GM19043 (cell line): ENCODE data around the gene CACNA2D2.

ENCODE experiments used
- ATAC-seq: cut with Tn5 transposase; IDR thresholded peaks from one replicate; pipeline ENCODE4 v1.9.1; 2021; ENCODE audit warnings: low read depth; ENCODE audit not compliant: unreplicated experiment

The CACNA2D2 gene

GRCh38 chr3:50408443-50408944 lies 94.9 kb downstream of the CACNA2D2 start:
- ATAC-seq = no peak

- no peak for ATAC-seq
Observed at GRCh38 chr3:50406487-50406886, 96.9 kb downstream of the CACNA2D2 start.

GRCh38 chr3:50405249-50405648 lies 98.2 kb downstream of the CACNA2D2 start:
- ATAC-seq = no peak

- ATAC-seq = no peak
Observed at GRCh38 chr3:50401978-50402595, 101.3 kb downstream of the CACNA2D2 start.

- no peak for ATAC-seq
Observed at GRCh38 chr3:50396502-50396901, 106.9 kb downstream of the CACNA2D2 start.

GRCh38 chr3:50395070-50395860 lies 108.2 kb downstream of the CACNA2D2 start:
- ATAC-seq = no peak

- ATAC-seq = no peak
Observed at GRCh38 chr3:50393061-50393460, 110.4 kb downstream of the CACNA2D2 start.

- ATAC-seq = no peak
Observed at GRCh38 chr3:50392101-50392715, 111.2 kb downstream of the CACNA2D2 start.

GRCh38 chr3:50390508-50391224 lies 112.8 kb downstream of the CACNA2D2 start:
- no peak for ATAC-seq

- ATAC-seq = no peak
Observed at GRCh38 chr3:50389414-50389767, 114.0 kb downstream of the CACNA2D2 start.

GRCh38 chr3:50388720-50389413 lies 114.6 kb downstream of the CACNA2D2 start:
- no peak for ATAC-seq

GRCh38 chr3:50388016-50388719 lies 115.3 kb downstream of the CACNA2D2 start:
- no peak for ATAC-seq

- no peak for ATAC-seq
Observed at GRCh38 chr3:50385754-50386153, 117.7 kb downstream of the CACNA2D2 start.

GRCh38 chr3:50383750-50384149 lies 119.7 kb downstream of the CACNA2D2 start:
- no peak for ATAC-seq

- ATAC-seq = no peak
Observed at GRCh38 chr3:50382722-50383121, 120.7 kb downstream of the CACNA2D2 start.

- ATAC-seq = no peak
Observed at GRCh38 chr3:50381383-50381782, 122.1 kb downstream of the CACNA2D2 start.

GRCh38 chr3:50380405-50381085 lies 122.9 kb downstream of the CACNA2D2 start:
- no peak for ATAC-seq

GRCh38 chr3:50378757-50379156 lies 124.7 kb downstream of the CACNA2D2 start:
- no peak for ATAC-seq

GRCh38 chr3:50378024-50378423 lies 125.4 kb downstream of the CACNA2D2 start:
- ATAC-seq = no peak
